Measurements from ENCODE around the gene APOC3. TPM values are rescaled to one million over a fixed set of nuclear protein-coding genes. Genes with fewer than 3 reads are reported as not detected.

APOC3 gene
- total and polyA plus RNA-seq, 4 donors = 608 to 24,129 (median 9,307) TPM

GRCh38 chr11:116792869-116793771, 36.6 kb upstream of the APOC3 start:
- Histone ChIP-seq H3K36me3 (ENCODE audit: control insufficient read depth in 4 of 4, insufficient read depth in 3 of 4, low read depth in 1 of 4, low read length in 3 of 4) (peaks cover 0 to 2% (median 0%) of the 10 kb centered on the region in 4 donors), H3K27ac (ENCODE audit: low read depth in 1 of 2, low read length in 2 of 2) (peak overlapping the region; percentile 73 to 84), H3K9ac (ENCODE audit: low read depth in 1 of 2, low read length in 2 of 2) (peak overlapping the region in 1 of 2 donors; percentile 15), H3K9me3 (ENCODE audit: control insufficient read depth in 4 of 4, low read length in 3 of 4) (no peaks in the 10 kb centered on the region), H3K4me1 (ENCODE audit: control insufficient read depth in 4 of 4, insufficient read depth in 4 of 4, low read length in 3 of 4) (peaks cover 4 to 59% (median 49%) of the 10 kb centered on the region in 4 donors), H3K4me3 (ENCODE audit: low read depth in 1 of 3, low read length in 3 of 3) (peak overlapping the region in 1 of 3 donors; percentile 0), H3K27me3 (ENCODE audit: control insufficient read depth in 4 of 4, insufficient read depth in 4 of 4, low read length in 3 of 4) (no peaks in the 10 kb centered on the region)
- 57% methylated on average over 8 of the region's 8 CpGs for WGBS
- no peak for DNase-seq (ENCODE audit: low spot score)
- TF ChIP-seq SP1 (IDR thresholded peaks at IDR 0.05) (no peak), EGR1 (IDR thresholded peaks at IDR 0.05; ENCODE audit: low read depth in 2 of 2) (no peak), FOXA1 (IDR thresholded peaks at IDR 0.05) (no peak), ZBTB33 (IDR thresholded peaks at IDR 0.05) (no peak), TAF1 (conservative IDR thresholded peaks at IDR 0.05) (no peak), GABPA (IDR thresholded peaks at IDR 0.05 in 1 of 2, conservative IDR thresholded peaks at IDR 0.05 in 1 of 2) (no peak), FOXA2 (IDR thresholded peaks at IDR 0.05) (no peak), REST (IDR thresholded peaks at IDR 0.05) (no peak), HNF4A (conservative IDR thresholded peaks at IDR 0.05) (no peak), YY1 (IDR thresholded peaks at IDR 0.05) (no peak), JUND (IDR thresholded peaks at IDR 0.05) (no peak), RXRA (IDR thresholded peaks at IDR 0.05) (no peak)
- TF ChIP-seq, protein P1, sequence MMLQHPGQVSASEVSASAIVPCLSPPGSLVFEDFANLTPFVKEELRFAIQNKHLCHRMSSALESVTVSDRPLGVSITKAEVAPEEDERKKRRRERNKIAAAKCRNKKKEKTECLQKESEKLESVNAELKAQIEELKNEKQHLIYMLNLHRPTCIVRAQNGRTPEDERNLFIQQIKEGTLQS (IDR thresholded peaks at IDR 0.05) = no peak

- Histone ChIP-seq H3K4me3 (ENCODE audit: low read depth in 1 of 3, low read length in 3 of 3) (no peak overlapping the region), H3K27ac (ENCODE audit: low read depth in 1 of 2, low read length in 2 of 2) (no peak overlapping the region), H3K4me1 (ENCODE audit: control insufficient read depth in 4 of 4, insufficient read depth in 4 of 4, low read length in 3 of 4) (peaks cover 5 to 57% (median 44%) of the 10 kb centered on the region in 4 donors), H3K27me3 (ENCODE audit: control insufficient read depth in 4 of 4, insufficient read depth in 4 of 4, low read length in 3 of 4) (no peaks in the 10 kb centered on the region), H3K36me3 (ENCODE audit: control insufficient read depth in 4 of 4, insufficient read depth in 3 of 4, low read depth in 1 of 4, low read length in 3 of 4) (peaks cover 0 to 2% (median 0%) of the 10 kb centered on the region in 4 donors), H3K9ac (ENCODE audit: low read depth in 1 of 2, low read length in 2 of 2) (no peak overlapping the region), H3K9me3 (ENCODE audit: control insufficient read depth in 4 of 4, low read length in 3 of 4) (no peaks in the 10 kb centered on the region)
- WGBS = 96% methylated on average over 1 of the region's 1 CpG
- DNase-seq (ENCODE audit: low spot score) = no peak
- TF ChIP-seq SP1 (IDR thresholded peaks at IDR 0.05) (no peak), REST (IDR thresholded peaks at IDR 0.05) (no peak), GABPA (IDR thresholded peaks at IDR 0.05 in 1 of 2, conservative IDR thresholded peaks at IDR 0.05 in 1 of 2) (no peak), ZBTB33 (IDR thresholded peaks at IDR 0.05) (no peak), FOXA1 (IDR thresholded peaks at IDR 0.05) (no peak), TAF1 (conservative IDR thresholded peaks at IDR 0.05) (no peak), NR2F2 (IDR thresholded peaks at IDR 0.05) (no peak), RXRA (IDR thresholded peaks at IDR 0.05) (no peak), MAX (IDR thresholded peaks at IDR 0.05) (no peak), YY1 (IDR thresholded peaks at IDR 0.05) (no peak), FOXA2 (IDR thresholded peaks at IDR 0.05) (no peak), EGR1 (IDR thresholded peaks at IDR 0.05; ENCODE audit: low read depth in 2 of 2) (no peak)
- TF ChIP-seq, protein P1 (IDR thresholded peaks at IDR 0.05) = no peak
These were observed 36.0 kb upstream of the APOC3 start for GRCh38 chr11:116793772-116794097.

All from liver (tissue), 9 donors.